Stimulated activated CD8-positive, alpha-beta memory T cell treated with anti-CD3 and anti-CD28 coated beads, Interleukin-7, amount 100 ng/mL, for 1 hour (primary cell): ENCODE results near the gene ACKR4.
"Not testable (repeated sequence)": the region's sequence is repeated elsewhere in the genome, so short reads cannot be mapped to it uniquely, and the experiment has no call there.

ENCODE experiments used
- DNase-seq, 2 donors: peaks; one replicate each; pipeline ENCODE4 v3.0.0-alpha.2; 2020; ENCODE audit warnings: low read depth in 2 of 2

ACKR4 gene

GRCh38 chr3:132596816-132597433 lies at the start of gene ACKR4:
Gene ACKR4 (plus strand): TSS chr3:132597270. CDS start chr3:132600398, 3,128 bp downstream.
- no peak for DNase-seq

- no peak for DNase-seq
Observed at GRCh38 chr3:132549169-132549568, 47.9 kb upstream of the ACKR4 start.

- DNase-seq: no peak
Observed at GRCh38 chr3:132549890-132550578, 47.0 kb upstream of the ACKR4 start.

GRCh38 chr3:132550579-132551305 lies 46.3 kb upstream of the ACKR4 start:
- DNase-seq: no peak

- no peak for DNase-seq
Observed at GRCh38 chr3:132553826-132554225, 43.2 kb upstream of the ACKR4 start.

- DNase-seq: no peak
Observed at GRCh38 chr3:132554437-132554836, 42.6 kb upstream of the ACKR4 start.

GRCh38 chr3:132555306-132556035 lies 41.6 kb upstream of the ACKR4 start:
- no peak for DNase-seq

GRCh38 chr3:132556036-132556386 lies 41.1 kb upstream of the ACKR4 start:
- not testable (repeated sequence) for DNase-seq

- DNase-seq: no peak
Observed at GRCh38 chr3:132556508-132557159, 40.4 kb upstream of the ACKR4 start.

- DNase-seq: no peak
Observed at GRCh38 chr3:132561003-132561402, 36.1 kb upstream of the ACKR4 start.

GRCh38 chr3:132563420-132564069 lies 33.5 kb upstream of the ACKR4 start:
- no peak for DNase-seq

- DNase-seq: no peak
Observed at GRCh38 chr3:132564070-132564465, 33.0 kb upstream of the ACKR4 start.

GRCh38 chr3:132568422-132568821 lies 28.6 kb upstream of the ACKR4 start:
- no peak for DNase-seq

GRCh38 chr3:132569153-132569552 lies 27.9 kb upstream of the ACKR4 start:
- no peak for DNase-seq

- DNase-seq: no peak
Observed at GRCh38 chr3:132569580-132569979, 27.5 kb upstream of the ACKR4 start.

- DNase-seq: no peak
Observed at GRCh38 chr3:132570016-132570415, 27.1 kb upstream of the ACKR4 start.

GRCh38 chr3:132573797-132574211 lies 23.3 kb upstream of the ACKR4 start:
- no peak for DNase-seq

- no peak for DNase-seq
Observed at GRCh38 chr3:132587401-132587800, 9.7 kb upstream of the ACKR4 start.

- no peak for DNase-seq
Observed at GRCh38 chr3:132592216-132592615, 4.9 kb upstream of the ACKR4 start.

GRCh38 chr3:132593241-132593946 lies 3.7 kb upstream of the ACKR4 start:
- no peak for DNase-seq

GRCh38 chr3:132593947-132594323 lies 3.1 kb upstream of the ACKR4 start:
- no peak for DNase-seq
